ENCODE data around the gene GNAI1. TPM values are rescaled to one million over a fixed set of nuclear protein-coding genes. Genes with fewer than 3 reads are reported as not detected.

The GNAI1 gene
- polyA plus RNA-seq, 2 of the 4 experiments (the other 2 are of a cell fraction) = 46.3 to 96.3 TPM

GRCh38 chr7:80230327-80230726, 95.7 kb downstream of the GNAI1 start (continued):
- TF ChIP-seq REST (IDR thresholded peaks at IDR 0.05) = no peak
- TF ChIP-seq PBX3 (IDR thresholded peaks at IDR 0.05) = no peak
- TF ChIP-seq MYC (IDR thresholded peaks at IDR 0.05; ENCODE audit: borderline replicate concordance, low read length) = no peak
- TF ChIP-seq RFX5 (IDR thresholded peaks at IDR 0.05) = no peak

- FAIRE-seq = no peak
- Histone ChIP-seq H3K4me3 (no peak overlapping the region), H3K4me1 (no peaks in the 10 kb centered on the region), H3K9me3 (no peaks in the 10 kb centered on the region), H3K4me2 (no peak overlapping the region), H3K27ac (peak overlapping the region in 1 of 2 experiments; percentile 3; a peak in 1 of 6 replicates)
- DNase-seq (ENCODE audit: low read depth in 1 of 2, low spot score in 1 of 2) = peak in 1 of 2 experiments; percentile 13
- TF ChIP-seq BHLHE40 (IDR thresholded peaks at IDR 0.05; ENCODE audit: low read depth, low read length) (no peak), EHMT2 (IDR thresholded peaks at IDR 0.05; ENCODE audit: low read depth) (no peak), HOXA7 (CRISPR knock-in tag; IDR thresholded peaks at IDR 0.05) (no peak)
- ChIA-PET CTCF (interaction anchor here (0.7 kb wide), 1 partner anchor 97 kb away, joined by 3 read pairs; no protein-coding TSS in a partner anchor), POLR2A (no interaction called here)
- ATAC-seq = peak; percentile 52 to 62; a peak in 4 of 6 replicates
- WGBS (ENCODE audit: missing lambda C conversion rate) = 80% methylated on average over 2 of the region's 2 CpGs
These were observed 97.1 kb downstream of the GNAI1 start for GRCh38 chr7:80231707-80232106.

GRCh38 chr7:80232979-80233724, 98.5 kb downstream of the GNAI1 start:
- no peak; a peak in 1 of 6 replicates for ATAC-seq
- TF ChIP-seq HMGXB4 (CRISPR knock-in tag; IDR thresholded peaks at IDR 0.05; ENCODE audit: borderline replicate concordance) = no peak
- no peak for TF ChIP-seq RAD21 (conservative IDR thresholded peaks at IDR 0.05 in 1 of 2, IDR thresholded peaks at IDR 0.05 in 1 of 2)
- TF ChIP-seq MAX (IDR thresholded peaks at IDR 0.05) = no peak
- TF ChIP-seq CHD4 (IDR thresholded peaks at IDR 0.05; ENCODE audit: borderline replicate concordance) = no peak
- no peak for TF ChIP-seq ATOH8 (CRISPR knock-in tag; IDR thresholded peaks at IDR 0.05; ENCODE audit: low read depth)
- TF ChIP-seq POLR2AphosphoS2 (conservative IDR thresholded peaks at IDR 0.05; ENCODE audit: low read length) = no peak
- no peak for TF ChIP-seq HOXB13 (CRISPR knock-in tag; IDR thresholded peaks at IDR 0.05; ENCODE audit: low read depth)
- TF ChIP-seq RCOR1 (IDR thresholded peaks at IDR 0.05; ENCODE audit: low read depth, low read length) = no peak
- no peak for TF ChIP-seq HEYL (CRISPR knock-in tag; IDR thresholded peaks at IDR 0.05)
- TF ChIP-seq JUN (IDR thresholded peaks at IDR 0.05) = no peak
- Histone ChIP-seq H3K4me3 (no peak overlapping the region), H3K4me1 (no peaks in the 10 kb centered on the region), H3K4me2 (no peak overlapping the region), H3K27ac (no peak overlapping the region), H3K9me3 (no peaks in the 10 kb centered on the region)
- FAIRE-seq = no peak
- ChIA-PET POLR2A (no interaction called here), CTCF (interaction anchor here (2.1 kb wide), 1 partner anchor 159 kb away, joined by 5 read pairs; no protein-coding TSS in a partner anchor)
- WGBS (ENCODE audit: missing lambda C conversion rate) = 73% methylated on average over 4 of the region's 4 CpGs
- no peak for DNase-seq (ENCODE audit: low read depth in 1 of 2, low spot score in 1 of 2)

All from A549 (cell line).